HTERT RPE-1 (cell line): ENCODE measurements around the gene RAI1.

Experiments used
- in situ Hi-C: fragments of 300-500 bp; cut with MboI; formaldehyde crosslinking; loops from 4 replicates; pipeline ENCODE4 v1.14.3; 2020; ENCODE audit warnings: low sequenced_read_pairs

Gene RAI1

DNA sequence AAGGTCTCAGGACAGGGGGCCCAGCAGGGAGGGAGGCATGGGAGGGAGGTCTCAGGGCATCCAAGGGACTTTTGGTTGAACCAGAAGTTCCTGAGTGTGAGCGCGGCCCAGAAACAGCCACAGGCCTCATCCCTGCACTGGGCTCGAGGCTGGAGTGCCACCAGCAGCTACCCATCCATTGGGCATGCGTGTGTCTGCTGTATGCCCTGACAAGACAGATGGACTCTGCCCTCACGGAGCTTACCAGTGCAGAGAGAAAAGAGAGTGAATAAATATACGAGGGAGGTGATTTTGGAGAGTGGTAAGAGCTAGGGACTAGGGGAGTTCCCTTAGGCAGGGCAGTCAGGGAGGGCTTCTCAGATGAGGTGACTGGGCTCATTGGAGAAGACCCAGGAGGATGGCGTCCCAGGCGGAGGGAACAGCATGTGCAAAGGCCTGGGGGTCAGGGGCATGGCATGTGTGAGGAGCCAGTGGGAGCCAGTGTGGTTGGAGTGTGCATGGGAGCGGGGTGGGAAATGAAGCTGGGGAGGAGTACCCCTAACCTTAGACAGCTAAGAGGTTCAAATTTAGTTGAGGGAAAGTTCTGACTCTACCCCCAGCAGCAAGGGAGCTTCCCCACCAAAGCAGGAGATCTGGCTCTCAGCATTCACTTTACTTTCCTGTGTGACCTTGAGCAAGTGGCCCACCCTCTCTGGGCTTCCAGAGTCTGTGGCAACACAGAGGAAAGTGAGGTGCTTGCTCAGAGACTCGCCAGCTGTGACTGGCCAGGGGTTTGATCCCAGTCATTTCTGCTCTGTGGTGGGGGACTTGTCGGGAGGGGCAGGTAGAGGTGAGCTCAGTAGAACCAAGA, 80.9 kb downstream of the RAI1 start:
- in situ Hi-C loops = no loop called here

- in situ Hi-C loops = no loop called here
Measured at GRCh38 chr17:17762744-17763105, 81.5 kb downstream of the RAI1 start.

GRCh38 chr17:17763136-17763535, 81.9 kb downstream of the RAI1 start:
- in situ Hi-C loops = no loop called here

DNA sequence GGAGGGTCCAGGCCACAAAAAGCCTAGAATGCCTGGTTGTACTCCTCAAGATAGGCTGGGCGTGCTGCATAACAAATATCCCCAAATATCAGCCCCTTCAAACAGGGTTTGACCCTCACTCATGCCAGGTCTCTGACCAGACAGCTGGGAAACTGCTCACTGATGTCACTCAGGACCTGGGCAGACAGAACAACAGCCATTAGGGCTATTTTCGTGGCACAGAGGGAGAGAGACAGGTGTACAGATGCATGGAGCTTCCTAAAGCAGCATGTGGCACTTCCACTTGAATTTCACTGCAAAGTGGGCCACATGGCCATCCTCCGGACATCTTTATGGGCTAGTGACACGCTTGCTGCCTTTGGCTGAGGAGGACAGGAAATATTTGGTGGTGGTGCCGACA, 82.5 kb downstream of the RAI1 start:
- in situ Hi-C loops = no loop called here

DNA sequence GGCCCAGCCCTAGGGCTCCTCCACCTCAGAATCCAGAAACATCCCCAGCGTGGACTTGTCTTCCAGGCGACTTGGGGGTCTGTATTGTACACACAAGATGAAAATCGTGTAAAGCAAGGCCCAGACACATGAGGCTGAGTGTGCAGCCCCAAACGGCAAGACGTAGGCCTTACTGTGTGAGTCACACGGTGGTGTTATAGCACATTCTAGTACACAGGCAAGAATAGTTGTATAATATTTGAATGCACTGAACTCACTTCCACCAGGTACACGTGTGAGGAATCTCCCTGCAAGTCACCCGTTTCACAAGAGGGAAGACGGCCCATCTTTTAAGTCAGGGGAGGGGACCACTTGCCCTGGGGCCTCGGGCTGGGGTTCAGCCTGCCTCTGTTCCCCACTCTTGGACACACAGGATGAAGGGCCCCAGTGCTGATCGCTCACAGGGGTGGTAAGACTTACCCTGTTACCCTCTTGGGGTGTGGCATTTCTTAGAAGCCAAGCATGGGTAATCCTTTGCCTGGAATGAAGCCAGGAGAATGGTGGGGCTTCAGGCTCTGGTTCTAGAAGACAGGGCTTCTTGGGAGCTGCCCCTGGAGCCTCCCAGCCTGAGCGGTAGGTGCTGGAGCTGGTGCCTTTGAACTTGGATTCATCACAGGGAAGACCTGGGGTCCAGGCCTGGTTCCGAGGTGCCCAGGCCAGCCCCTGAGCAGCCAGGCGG, 84.3 kb downstream of the RAI1 start:
- in situ Hi-C loops = no loop called here

DNA sequence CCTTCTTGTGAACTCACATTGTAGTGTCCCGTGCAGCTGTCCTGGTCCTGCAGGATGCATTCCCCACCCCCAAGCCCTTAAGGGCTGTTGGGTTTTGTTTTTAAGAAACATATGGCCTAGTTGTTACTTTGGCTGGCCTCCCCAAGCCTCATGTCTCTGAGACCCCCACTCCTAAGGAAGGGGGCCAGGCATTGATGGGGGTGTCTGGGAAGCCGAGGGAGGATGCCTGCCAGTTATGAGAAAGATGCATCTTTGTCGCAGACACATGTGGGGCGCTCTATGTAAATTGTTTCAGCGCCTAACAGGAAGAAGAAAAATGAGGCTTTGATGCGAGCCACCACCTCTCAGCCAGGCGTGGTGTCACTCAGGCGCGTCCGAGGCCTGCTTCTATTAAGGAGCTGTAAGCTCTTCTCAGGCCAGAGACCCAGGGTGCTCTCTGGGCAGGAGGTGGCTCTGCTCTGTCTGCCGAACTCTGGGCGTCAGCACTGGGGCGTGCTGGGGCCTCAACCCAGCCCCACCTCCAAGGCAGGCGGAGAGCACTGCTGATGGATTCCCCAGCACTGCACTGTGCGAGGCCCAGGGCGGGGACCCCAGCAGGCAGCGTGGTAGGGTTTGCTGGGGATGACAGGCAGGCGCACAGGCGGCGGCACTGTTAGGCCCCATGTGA, 85.0 kb downstream of the RAI1 start:
- in situ Hi-C loops = no loop called here

DNA sequence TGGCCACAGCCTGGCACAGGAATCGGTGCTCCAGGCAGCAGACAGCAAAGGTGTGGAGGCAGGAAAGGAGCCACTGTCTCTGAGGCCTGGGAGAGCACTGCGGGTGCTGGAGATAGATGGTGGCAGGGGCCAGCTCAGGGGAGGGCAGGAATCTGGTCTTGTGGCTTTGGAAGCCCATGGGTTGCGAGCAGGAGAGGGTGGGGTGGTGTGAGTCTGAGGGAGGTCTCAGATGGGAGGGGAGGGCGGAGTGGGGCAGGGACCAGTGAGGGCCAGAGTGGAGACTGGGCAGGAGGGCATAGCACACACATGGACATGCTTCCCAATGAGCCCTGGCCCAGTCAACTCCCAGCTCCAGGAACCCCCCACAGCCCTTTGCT, 85.5 kb downstream of the RAI1 start:
- in situ Hi-C loops = no loop called here

GRCh38 chr17:17767154-17767869, 86.1 kb downstream of the RAI1 start:
- in situ Hi-C loops = no loop called here

DNA sequence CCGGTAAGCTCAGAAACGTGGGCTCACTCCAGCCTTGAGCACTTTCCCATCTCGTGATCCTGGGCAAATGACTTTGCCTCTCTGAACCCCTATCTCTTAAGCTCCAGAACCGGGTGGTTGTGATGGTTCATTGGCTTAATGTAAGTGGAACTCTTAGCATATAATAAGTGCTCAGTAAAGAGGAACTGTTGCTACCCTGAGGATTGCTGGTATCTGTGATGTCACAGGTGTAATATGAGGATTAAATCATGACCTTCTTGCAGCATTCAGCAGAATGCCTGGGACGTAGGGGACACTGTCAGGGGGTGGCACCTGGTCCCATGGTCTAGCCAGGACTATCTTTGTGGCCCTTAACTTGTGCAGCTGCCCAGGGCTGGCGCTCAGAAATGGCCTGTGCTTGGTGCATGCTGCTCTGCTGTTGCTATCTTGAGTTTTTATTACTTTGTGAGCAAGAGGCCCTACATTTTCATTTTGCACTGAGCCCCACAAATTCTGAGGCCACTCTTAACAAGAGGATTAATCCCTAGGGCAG, 86.7 kb downstream of the RAI1 start:
- in situ Hi-C loops = no loop called here

DNA sequence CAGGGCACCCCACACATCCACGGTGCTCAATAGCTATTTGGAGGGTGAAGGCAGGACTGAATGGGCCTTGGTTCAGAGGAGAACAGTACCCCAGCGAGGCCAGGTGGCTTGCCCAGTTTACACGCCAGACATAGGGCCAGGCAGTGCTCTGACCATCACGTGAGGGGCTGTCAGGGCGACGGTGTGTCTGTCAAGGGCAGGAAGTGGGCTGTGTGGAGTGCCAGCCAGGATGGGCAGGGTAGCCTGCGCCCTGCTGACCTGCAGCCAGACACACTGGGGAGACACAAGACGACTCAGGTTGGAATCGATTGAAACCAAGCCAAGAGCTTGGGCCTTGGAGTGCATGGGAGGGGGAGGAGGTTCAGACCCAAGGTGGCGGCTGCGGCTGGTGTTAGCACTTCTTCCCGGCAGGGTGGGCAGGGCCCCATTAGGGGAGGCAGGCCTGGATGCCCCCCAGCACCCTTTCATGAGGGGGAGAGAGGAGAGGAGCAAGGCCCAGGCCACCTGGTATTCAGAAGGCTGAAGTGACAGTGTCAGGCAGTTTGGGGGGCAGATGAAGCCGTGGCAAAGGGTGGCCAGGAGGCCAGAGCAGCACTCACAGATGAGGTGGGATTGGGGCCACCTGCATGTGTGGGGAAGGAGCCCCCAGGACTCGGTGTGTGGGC, 87.3 kb downstream of the RAI1 start:
- in situ Hi-C loops = no loop called here

DNA sequence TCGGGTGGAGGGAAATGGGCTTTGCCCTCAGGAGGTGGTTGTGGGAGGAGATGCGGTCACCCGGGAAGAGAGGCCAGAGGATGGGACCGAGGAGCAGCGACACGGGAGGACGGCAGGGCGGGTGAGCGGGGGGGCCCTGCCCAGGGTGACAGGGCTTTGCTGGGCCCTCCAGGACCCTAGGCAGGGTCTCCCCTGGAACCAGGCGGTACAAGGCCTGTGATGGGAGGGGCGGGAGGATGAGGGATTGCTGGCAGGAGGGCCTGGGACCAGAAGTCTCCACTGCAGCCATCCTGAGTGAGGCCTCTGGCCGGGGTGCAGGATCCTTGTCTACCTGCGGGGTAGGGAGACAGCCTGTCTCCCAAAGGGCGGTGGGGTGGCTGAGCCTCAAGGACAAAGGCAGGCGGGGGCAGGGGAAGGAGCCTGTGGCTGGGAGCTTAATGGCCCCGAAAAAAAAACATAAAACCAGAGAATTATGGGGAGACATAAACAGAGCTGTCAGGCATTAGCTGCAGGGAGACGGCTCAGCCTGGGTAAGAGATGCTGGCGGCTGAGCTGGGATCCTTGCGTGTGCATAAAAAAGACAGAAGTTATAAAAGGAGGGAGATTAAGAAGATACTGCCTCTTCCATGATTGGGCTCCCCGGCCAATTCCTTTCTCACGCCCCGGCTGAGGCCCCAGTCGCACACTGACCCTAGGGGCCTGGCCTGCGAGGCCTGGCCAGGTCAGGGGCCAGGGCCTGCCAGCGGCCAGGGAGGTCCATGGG, 88.8 kb downstream of the RAI1 start:
- in situ Hi-C loops = no loop called here

DNA sequence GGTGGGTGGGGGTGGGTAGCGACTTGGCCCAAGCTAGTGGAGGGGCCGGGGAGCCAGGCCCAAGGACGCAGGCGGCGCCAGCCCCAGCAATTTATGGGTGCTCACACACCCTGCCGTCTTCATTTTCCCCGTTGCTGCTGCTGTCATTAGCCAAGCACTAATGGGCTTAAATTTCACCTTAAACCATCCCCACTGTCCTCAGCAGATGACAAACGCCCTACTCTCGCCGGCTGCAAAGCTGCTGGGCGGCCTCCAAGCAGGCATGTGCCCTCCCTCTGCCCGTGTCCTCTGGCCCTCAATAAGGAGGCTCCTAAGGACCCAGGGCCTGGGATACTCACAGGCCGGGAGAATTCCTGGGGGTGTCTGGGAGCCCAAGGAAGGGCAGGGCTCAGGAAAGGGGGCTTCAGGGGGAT, 89.4 kb downstream of the RAI1 start:
- in situ Hi-C loops = no loop called here

- in situ Hi-C loops = no loop called here
Measured at GRCh38 chr17:17771498-17772201, 90.4 kb downstream of the RAI1 start.

DNA sequence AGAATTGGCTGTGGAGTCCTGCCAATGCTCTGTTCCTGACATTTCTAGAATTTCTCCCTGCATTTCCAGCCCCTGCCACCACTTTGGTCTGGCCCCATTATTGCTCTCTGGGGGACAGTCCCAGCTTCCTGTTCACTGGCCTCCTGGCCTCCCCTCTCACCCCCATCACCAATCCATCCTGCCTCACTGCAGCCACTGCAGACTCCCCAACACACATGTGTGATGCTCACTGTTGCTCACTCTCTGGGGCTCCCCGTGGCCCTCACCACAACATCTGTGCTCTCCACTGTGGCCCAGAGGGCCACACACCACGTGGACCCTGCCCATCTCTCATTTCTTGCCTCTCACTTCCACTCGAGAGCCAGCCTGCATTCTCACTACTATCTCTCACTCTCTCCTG, 91.0 kb downstream of the RAI1 start:
- in situ Hi-C loops = no loop called here

DNA sequence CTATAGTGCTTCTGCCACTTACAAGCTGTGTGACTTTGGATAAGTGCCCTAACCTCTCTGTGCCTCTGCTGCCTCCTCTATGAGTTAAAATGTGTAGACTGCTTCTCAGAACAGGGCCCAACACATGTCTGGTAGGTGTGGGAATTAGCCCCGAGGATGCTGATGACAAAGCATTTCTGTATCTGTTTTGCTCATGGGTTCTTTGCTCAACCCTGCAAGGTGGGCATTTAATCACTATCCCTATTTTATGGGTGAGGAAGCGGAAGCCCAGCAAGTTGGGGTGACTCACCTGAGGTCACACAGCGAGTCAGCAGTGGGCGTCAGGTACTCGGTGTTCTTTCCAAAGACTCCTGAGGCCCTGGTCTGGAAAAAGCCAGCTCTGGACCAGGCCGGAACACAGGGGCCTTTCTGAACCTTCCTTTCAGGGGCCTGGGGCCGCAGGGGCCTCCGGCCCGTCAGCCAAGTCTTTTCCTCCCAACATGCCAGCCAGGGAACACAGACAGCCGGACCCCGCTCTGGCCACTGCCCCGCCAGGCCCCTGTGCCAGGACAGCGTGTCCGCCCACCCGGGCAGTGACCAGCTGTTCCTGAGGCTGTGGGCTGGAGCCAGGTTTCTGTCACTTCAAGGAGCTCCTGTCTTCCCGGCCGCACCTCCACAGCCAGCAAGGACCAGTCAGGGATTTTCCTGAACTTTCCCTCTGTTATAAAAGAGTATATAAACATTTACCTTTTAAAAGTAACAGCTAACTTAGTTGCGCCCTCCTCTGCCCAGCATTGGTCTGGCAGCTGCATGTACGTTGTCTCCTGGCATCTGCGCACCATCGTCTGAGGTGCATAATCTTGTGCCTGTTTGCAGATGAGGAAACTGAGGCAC, 93.0 kb downstream of the RAI1 start:
- in situ Hi-C loops = no loop called here

GRCh38 chr17:17776889-17777288, 95.6 kb downstream of the RAI1 start:
- in situ Hi-C loops = no loop called here

GRCh38 chr17:17778308-17779014, 97.2 kb downstream of the RAI1 start:
- in situ Hi-C loops = no loop called here
